Stimulated activated effector memory CD8-positive, alpha-beta T cell treated with anti-CD3 and anti-CD28 coated beads, Interleukin-12 subunit alpha, Interleukin-12 subunit beta, amount 100 ng/mL, for 72 hours (primary cell): ENCODE data around the gene ETHE1.

ENCODE experiments used
- ATAC-seq: fragments of 150-1000 bp; cut with Tn5 transposase; 2 replicates; pipeline ENCODE4 v1.10.0; 2021
- DNase-seq, 2 donors: peaks; one replicate each; pipeline ENCODE4 v3.0.0; 2021 to 2022; ENCODE audit warnings: low spot score in 2 of 2
- H3K27ac Mint-ChIP-seq: one replicate; pipeline ENCODE4 v1.8.0; 2022; ENCODE audit warnings: mild to moderate bottlenecking, mixed read lengths
- H3K36me3 Mint-ChIP-seq: one replicate; pipeline ENCODE4 v1.8.0; 2022; ENCODE audit warnings: mild to moderate bottlenecking, mixed read lengths
- H3K4me1 Mint-ChIP-seq: one replicate; pipeline ENCODE4 v1.8.0; 2022; ENCODE audit warnings: mixed read lengths
- H3K4me3 Mint-ChIP-seq: one replicate; pipeline ENCODE4 v1.8.0; 2022; ENCODE audit warnings: mild to moderate bottlenecking, mixed read lengths
- H3K9me3 Mint-ChIP-seq: one replicate; pipeline ENCODE4 v1.8.0; 2022; ENCODE audit warnings: mixed read lengths

The ETHE1 gene

DNA sequence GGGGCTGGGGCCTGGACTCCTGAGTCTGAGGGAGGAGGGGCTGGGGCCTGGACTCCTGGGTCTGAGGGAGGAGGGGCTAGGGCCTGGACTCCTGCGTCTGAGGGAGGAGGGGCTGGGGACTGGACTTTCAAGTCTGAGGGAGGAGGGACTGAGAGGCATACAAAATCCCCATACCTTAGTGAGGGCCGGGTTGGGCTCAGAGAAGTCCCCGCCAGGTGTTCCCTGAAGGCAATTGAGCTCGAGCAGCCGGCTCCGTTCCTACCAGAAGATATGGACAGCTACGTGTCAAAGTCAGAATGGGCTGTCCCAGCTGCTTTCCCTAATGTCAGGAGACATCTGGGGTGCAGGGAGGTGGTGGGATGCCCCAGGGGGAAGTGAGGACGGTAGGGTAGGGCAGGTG is 31.9 kb downstream of the ETHE1 start:
- peaks cover 45% of the 10 kb centered on the region for H3K36me3 Mint-ChIP-seq
- no peak overlapping the region for H3K27ac Mint-ChIP-seq

GRCh38 chr19:43490759-43491158 is 36.2 kb downstream of the ETHE1 start:
- Mint-ChIP-seq H3K4me1 (no peaks in the 10 kb centered on the region), H3K27ac (no peak overlapping the region), H3K4me3 (no peak overlapping the region), H3K36me3 (peaks cover 16% of the 10 kb centered on the region), H3K9me3 (no peaks in the 10 kb centered on the region)
- no peak for DNase-seq
- no peak for ATAC-seq

More for the DNA sequence above, 31.9 kb downstream of the ETHE1 start:
- DNase-seq (no peak), ATAC-seq (no peak)
- Mint-ChIP-seq H3K4me1 (peaks cover 11% of the 10 kb centered on the region), H3K9me3 (no peaks in the 10 kb centered on the region), H3K4me3 (no peak overlapping the region)

- H3K9me3 Mint-ChIP-seq = no peaks in the 10 kb centered on the region
- DNase-seq = no peak
- H3K4me1 Mint-ChIP-seq = no peaks in the 10 kb centered on the region
- H3K4me3 Mint-ChIP-seq = no peak overlapping the region
- no peak overlapping the region for H3K27ac Mint-ChIP-seq
- peaks cover 10% of the 10 kb centered on the region for H3K36me3 Mint-ChIP-seq
- ATAC-seq = no peak
Measured at GRCh38 chr19:43489979-43490599, 36.9 kb downstream of the ETHE1 start.

- peaks cover 3% of the 10 kb centered on the region for H3K36me3 Mint-ChIP-seq
Measured at GRCh38 chr19:43489310-43489709, 37.7 kb downstream of the ETHE1 start.

GRCh38 chr19:43488179-43488578 is 38.8 kb downstream of the ETHE1 start:
- Mint-ChIP-seq H3K27ac (no peak overlapping the region), H3K4me1 (no peaks in the 10 kb centered on the region), H3K4me3 (no peak overlapping the region), H3K9me3 (no peaks in the 10 kb centered on the region), H3K36me3 (no peaks in the 10 kb centered on the region)
- ATAC-seq (no peak), DNase-seq (no peak)

More at GRCh38 chr19:43489310-43489709, 37.7 kb downstream of the ETHE1 start:
- no peak overlapping the region for H3K27ac Mint-ChIP-seq
- no peak overlapping the region for H3K4me3 Mint-ChIP-seq
- ATAC-seq = no peak
- no peaks in the 10 kb centered on the region for H3K9me3 Mint-ChIP-seq
- DNase-seq = no peak
- no peaks in the 10 kb centered on the region for H3K4me1 Mint-ChIP-seq

DNA sequence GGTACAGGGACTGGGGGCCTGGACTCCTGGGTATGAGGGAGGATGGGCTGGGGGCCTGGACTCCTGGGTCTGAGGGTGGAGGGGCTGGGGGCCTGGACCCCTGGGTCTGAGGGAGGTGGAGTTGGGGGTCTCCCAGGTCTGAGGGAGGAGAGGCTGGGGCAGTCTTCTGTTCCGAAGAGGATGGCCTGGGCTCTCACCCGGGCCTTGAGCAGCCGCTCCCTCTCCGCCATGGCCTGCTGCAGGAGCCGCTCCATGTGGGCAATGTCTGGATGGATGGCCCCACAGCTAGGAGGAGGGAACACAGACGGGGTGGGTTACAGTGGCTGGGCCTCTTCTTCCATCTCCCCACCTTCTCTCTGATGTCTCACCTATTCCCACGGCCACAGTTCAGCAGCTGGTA is 40.6 kb downstream of the ETHE1 start:
- Mint-ChIP-seq H3K4me3 (no peak overlapping the region), H3K36me3 (no peaks in the 10 kb centered on the region), H3K27ac (no peak overlapping the region), H3K4me1 (no peaks in the 10 kb centered on the region), H3K9me3 (no peaks in the 10 kb centered on the region)
- ATAC-seq (no peak), DNase-seq (no peak)

- no peak overlapping the region for H3K4me3 Mint-ChIP-seq
- H3K4me1 Mint-ChIP-seq = no peaks in the 10 kb centered on the region
- DNase-seq (no peak), ATAC-seq (no peak)
- H3K36me3 Mint-ChIP-seq = no peaks in the 10 kb centered on the region
- no peaks in the 10 kb centered on the region for H3K9me3 Mint-ChIP-seq
- no peak overlapping the region for H3K27ac Mint-ChIP-seq
Measured at GRCh38 chr19:43485951-43486350, 41.0 kb downstream of the ETHE1 start.

DNA sequence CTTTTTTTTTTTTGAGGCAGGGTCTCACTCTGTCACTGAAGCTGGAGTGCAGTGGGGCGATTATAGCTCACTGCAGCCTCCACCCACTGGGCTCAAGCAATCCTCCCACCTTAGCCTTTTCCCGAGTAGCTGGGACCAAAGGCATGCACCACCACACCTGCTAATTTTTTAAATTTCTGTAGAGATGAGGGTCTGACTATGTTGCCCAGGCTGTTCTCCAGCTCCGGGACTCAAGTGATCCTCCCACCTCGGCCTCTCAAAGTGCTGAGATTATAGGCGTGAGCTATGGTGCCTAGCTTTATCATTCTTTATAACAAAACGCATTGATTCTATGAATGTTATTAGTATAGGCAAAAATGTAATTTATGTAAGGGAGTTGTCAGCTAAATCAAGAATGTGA is 43.7 kb downstream of the ETHE1 start:
- no peak for DNase-seq
- H3K27ac Mint-ChIP-seq = no peak overlapping the region
- H3K4me1 Mint-ChIP-seq = no peaks in the 10 kb centered on the region
- ATAC-seq = no peak
- no peaks in the 10 kb centered on the region for H3K36me3 Mint-ChIP-seq
- no peak overlapping the region for H3K4me3 Mint-ChIP-seq
- no peaks in the 10 kb centered on the region for H3K9me3 Mint-ChIP-seq

DNA sequence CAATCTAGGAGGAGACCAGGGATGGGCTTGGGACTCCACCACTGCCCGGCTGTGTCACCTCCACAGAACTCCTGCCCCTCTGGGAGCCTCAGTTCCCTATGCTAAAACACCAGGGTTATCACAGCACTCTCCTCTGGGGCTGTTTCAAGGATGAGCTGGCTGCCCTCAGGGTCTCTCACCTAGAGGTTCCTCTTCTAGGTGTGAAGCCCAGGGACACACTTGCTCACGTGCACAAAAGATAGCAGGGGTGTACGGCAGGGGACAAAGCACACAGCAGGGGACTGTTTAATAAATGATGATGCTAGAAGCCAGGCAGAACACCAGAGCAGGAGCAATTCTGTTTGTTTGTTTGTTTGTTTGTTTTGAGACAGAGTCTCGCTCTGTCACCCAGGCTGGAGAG is 44.8 kb downstream of the ETHE1 start:
- Mint-ChIP-seq H3K4me1 (no peaks in the 10 kb centered on the region), H3K9me3 (no peaks in the 10 kb centered on the region), H3K4me3 (no peak overlapping the region), H3K27ac (no peak overlapping the region), H3K36me3 (peaks cover 4% of the 10 kb centered on the region)
- ATAC-seq = no peak
- DNase-seq = no peak

DNA sequence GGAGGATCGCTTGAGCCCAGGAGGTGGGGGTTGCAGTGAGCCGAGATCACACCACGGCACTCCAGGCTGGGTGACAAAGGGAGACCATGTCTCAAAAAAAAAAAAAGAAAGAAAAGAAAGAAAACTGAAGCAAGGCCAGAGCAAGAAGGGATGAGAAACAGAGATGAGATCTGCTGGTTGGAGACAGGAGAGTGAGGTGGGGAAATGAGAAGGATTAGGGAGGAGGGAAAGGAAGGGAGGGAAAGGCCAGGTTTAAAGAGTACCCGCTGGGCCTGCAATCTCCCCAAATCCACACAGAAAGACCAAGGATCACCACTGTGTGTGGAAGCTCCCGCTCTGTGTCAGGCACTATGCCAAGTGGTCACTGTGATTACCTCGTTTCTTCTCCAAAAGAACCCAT is 45.3 kb downstream of the ETHE1 start:
- Mint-ChIP-seq H3K27ac (no peak overlapping the region), H3K9me3 (no peaks in the 10 kb centered on the region), H3K4me1 (no peaks in the 10 kb centered on the region), H3K36me3 (peaks cover 7% of the 10 kb centered on the region), H3K4me3 (no peak overlapping the region)
- DNase-seq (no peak), ATAC-seq (no peak)

DNA sequence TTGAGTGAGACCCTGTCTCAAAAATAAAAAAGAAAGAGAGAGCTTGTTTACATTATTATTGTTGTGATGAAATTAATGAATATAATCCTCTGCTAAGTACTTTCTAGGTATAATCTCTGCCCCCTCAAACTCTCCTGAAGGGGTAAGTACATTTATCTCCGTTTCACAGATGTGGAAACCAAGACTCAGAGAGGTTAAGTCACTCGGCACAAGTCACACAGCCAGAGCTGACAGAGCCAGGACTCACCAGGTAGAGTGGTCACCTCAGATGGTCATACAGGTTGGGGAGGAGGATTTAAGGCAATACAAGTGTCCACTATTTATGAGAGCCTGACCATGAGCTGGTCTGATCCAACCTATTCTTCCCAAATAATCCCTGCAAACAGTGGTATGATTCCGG is 46.4 kb downstream of the ETHE1 start:
- Mint-ChIP-seq H3K4me1 (peaks cover 7% of the 10 kb centered on the region), H3K27ac (no peak overlapping the region), H3K36me3 (peaks cover 7% of the 10 kb centered on the region), H3K4me3 (no peak overlapping the region), H3K9me3 (no peaks in the 10 kb centered on the region)
- no peak for ATAC-seq
- no peak for DNase-seq

DNA sequence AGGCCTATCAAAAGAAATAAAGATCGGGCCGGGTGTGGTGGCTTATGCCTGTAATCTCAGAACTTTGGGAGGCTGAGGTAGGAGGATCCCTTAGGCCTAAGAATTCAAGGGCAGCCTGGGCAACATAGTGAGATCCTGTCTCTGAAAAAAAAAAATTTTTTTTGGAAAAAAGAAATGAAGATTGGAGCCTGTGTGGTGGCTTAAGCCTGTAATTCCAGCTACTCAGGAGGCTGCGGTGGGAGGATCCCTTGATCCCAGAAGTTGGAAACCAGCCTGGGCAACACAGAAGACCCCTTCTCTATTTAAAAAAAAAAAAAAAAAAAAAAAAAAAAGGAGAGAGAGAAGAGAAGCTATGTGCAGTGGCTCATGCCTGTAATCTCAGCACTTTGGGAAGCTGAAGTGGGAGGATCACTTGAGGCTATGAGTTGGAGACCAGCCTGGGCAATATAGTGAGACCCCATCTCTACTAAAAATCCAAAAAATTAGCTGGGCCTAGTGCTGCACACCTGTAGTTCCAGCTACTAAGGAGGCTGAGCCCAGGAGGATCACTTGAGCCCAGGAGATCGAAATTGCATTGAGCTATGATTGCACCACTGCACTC is 46.9 kb downstream of the ETHE1 start:
- H3K27ac Mint-ChIP-seq = no peak overlapping the region
- peaks cover 12% of the 10 kb centered on the region for H3K4me1 Mint-ChIP-seq
- peaks cover 7% of the 10 kb centered on the region for H3K36me3 Mint-ChIP-seq
- H3K9me3 Mint-ChIP-seq = no peaks in the 10 kb centered on the region
- no peak for DNase-seq
- no peak for ATAC-seq
- H3K4me3 Mint-ChIP-seq = no peak overlapping the region

DNA sequence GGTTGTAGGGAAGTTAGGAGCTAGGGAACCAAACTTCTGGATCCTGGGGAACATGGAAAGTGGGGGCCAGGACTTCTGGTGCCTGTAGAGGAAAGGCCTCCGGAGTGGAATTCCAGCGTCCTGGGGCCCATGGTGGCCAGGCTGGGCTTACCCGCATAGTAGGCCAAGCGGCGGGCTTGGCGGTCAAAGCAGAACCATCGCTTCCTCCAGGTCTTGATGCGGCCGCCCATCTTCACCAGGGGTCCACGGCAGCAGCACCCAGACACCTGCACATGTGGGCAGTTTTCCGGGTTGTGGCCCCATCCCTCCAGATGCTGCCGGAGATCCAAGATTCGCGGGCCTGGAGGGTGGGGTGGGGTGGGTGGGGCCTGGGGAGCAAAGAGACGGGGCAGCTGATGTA is 47.8 kb downstream of the ETHE1 start:
- Mint-ChIP-seq H3K4me1 (peaks cover 14% of the 10 kb centered on the region), H3K4me3 (no peak overlapping the region), H3K27ac (peak overlapping the region; percentile 36)

DNA sequence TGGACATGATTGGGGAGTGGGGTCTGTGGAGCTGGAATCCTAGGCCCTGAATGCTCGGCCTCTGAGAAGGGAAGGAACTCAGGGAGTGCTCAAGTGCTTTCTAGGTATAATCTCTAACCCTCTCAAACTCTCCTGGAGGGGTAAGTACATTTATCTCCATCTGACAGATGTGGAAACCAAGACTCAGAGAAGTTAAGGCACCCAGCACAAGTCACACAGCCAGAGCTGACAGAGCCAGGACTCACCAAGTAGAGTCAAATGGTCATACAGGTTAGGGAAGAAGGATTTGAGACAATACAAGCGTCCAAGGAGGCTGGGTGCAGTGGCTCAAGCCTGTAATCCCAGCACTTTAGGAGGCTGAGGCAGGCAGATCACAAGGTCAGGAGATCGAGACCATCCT is 48.7 kb downstream of the ETHE1 start:
- Mint-ChIP-seq H3K9me3 (no peaks in the 10 kb centered on the region), H3K4me3 (no peak overlapping the region), H3K36me3 (peaks cover 7% of the 10 kb centered on the region), H3K27ac (peak overlapping the region; percentile 36), H3K4me1 (peaks cover 14% of the 10 kb centered on the region)
- DNase-seq (no peak), ATAC-seq (no peak)

More for the DNA sequence above, 47.8 kb downstream of the ETHE1 start:
- no peaks in the 10 kb centered on the region for H3K9me3 Mint-ChIP-seq
- H3K36me3 Mint-ChIP-seq = peaks cover 7% of the 10 kb centered on the region
- ATAC-seq (no peak), DNase-seq (no peak)

DNA sequence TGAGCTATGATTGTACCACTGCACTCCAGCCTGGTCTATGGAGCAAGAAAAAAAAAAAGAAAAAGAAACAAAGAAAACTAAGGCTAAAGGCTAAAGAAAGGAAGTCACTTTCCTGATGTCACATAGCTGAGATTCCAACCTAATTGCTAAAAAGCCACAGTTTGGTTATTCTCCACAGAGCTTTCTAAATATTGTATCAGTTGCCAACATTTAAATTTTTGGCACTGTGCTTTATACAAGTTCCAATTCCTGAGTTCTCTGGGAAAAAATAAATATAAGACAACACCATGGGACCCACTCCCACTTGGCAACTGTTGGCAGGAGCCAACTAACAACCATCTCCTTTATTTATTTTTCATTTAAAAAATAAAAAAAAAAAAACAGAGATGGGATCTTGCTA is 50.4 kb downstream of the ETHE1 start:
- DNase-seq = no peak
- H3K27ac Mint-ChIP-seq = no peak overlapping the region
- peaks cover 14% of the 10 kb centered on the region for H3K4me1 Mint-ChIP-seq

GRCh38 chr19:43474986-43475705 is 51.9 kb downstream of the ETHE1 start:
- Mint-ChIP-seq H3K27ac (peak overlapping the region; percentile 90), H3K4me1 (peaks cover 14% of the 10 kb centered on the region), H3K9me3 (no peaks in the 10 kb centered on the region), H3K4me3 (peak overlapping the region; percentile 76), H3K36me3 (peaks cover 7% of the 10 kb centered on the region)
- peak; percentile 88 for ATAC-seq
- DNase-seq = peak; percentile 90 to 95

More for the DNA sequence above, 50.4 kb downstream of the ETHE1 start:
- peaks cover 7% of the 10 kb centered on the region for H3K36me3 Mint-ChIP-seq
- no peak for ATAC-seq
- no peak overlapping the region for H3K4me3 Mint-ChIP-seq
- no peaks in the 10 kb centered on the region for H3K9me3 Mint-ChIP-seq
